ENCODE results near the gene HECTD1.
"Not testable (repeated sequence)": the region's sequence is repeated elsewhere in the genome, so short reads cannot be mapped to it uniquely, and the experiment has no call there.

The HECTD1 gene

DNA sequence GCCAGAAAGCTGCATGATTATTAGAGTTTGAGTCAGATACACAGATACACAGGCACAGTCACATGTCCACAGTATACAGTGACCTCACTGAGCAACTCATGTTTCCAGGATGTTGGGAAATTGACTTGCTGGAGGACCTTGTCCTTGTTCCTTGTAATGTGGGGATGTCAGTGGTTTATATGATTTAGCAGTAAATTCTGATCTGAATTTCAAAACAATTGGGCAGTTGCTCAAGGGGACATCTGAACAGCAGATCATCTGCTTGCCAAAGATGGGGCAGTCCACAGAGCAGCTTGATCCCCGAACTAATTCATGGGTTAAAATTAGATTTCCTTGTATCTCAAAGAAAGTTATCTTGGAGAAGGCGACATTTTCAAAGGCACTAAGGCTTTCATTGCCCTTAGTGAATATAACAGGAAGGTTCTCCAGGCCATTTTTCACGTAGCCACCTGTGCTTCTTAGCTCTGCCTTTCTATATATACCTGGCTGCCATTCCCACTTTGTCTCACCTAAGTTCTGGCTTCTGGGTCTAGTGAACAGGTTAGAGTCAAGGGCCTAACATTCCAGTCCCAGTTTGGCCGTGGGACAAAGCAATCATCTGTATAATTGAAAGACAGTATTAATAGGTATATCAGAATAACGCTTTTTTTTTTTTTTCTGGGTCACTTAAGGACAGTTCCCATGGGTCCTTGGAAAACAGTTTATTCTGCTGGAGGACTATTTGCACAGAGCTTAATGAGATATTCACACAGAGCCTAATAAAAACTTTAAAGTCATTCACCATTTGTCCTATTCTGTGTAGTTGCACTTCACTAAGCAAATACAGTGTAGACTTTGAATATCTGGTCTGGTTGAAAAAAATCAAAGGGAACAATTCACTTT lies 116.5 kb downstream of the HECTD1 start:
- DNase-seq = no peak

DNA sequence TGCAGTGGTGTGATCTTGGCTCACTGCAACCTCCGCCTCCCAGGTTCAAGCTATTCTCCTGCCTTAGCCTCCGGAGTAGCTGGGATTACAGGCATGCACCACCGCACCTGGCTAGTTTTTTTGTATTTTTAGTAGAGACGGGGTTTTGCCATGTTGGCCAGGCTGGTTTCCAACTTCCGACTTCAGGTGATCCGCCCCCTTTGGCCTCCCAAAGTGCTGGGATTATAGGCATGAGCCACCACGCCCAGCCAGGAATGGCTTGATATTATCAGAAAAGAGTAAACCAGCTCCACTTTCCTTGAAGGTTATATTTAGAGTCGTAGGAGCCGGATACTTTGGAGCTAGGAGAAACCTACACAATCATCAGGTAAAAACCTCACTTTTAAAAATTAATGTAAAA lies 121.1 kb downstream of the HECTD1 start:
- not testable (repeated sequence) for DNase-seq

DNA sequence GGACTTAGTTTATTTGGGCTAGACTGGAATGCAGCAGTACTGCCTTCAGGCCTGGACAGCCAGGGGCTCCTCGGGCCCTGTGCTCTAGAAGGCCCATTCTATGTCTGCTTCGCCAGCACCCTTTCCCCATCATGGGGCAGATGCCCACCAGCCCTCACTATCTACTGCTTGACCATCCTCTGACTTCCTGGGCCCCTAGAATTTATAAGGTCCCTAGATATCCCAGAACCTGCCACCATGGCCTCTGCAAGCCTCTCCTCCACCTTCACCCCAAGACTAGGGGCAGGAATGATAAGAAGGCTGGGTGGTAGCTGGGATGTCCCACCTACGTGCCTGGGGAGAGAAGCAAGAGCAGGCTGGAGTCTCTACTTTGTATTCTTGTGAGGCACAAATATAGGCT lies 122.6 kb downstream of the HECTD1 start:
- no peak for DNase-seq

DNA sequence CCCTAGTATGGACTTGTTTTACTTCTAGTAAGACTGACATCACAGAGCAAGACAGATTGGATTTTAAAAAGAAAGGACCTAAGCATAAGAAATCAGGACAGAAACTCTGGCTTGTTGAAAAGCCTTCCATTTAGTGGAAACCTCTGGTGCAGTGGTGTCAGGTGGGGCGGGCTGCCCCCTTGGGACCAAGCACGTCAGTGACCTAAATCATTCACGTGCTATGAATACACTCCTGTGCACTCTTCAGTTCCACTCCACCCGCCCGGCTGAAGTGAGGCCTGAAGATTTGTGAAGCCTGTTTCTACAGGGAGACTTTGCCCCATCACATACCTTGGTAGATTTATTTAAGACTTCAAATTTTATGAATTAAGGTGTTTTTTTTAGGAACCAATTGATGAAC lies 123.2 kb downstream of the HECTD1 start:
- no peak for DNase-seq

DNA sequence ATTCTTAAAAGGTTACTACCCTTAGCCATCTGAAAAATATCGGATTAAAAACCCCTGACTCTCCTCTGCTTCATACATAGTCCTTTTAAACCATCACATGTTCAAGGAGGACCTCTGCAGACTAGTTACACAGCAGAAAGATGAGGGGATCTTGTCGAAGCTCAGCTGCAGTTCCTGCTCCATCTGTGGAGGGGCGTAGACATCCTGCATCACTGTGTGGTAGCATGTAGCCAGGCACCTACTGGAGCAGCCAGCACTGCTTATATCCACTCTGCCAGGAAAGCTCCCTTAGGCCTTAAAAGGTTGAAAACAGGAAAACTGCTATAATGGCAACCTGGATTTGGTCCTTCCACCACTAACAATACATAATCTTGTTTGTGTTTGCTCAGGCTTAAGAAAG lies 123.8 kb downstream of the HECTD1 start:
- no peak for DNase-seq

DNA sequence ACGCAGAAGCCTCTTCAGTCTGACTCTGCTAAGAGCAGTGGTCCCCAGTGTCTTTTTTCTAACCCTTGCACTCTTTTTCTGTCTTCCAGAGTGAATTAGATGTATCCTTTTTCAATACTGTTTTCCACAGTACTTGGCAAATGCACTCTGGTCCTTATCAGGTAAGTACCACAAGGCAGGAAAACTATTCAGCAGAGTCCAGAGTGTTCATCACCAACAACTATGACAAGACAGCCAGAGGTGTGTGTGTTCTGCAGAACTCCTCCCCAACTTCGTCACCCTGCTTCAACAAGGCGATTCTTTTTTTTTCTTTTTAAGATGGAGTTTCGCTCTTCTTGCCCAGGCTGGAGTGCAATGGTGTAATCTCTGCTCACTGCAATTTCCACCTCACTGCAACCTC lies 127.1 kb downstream of the HECTD1 start:
- no peak for DNase-seq

DNA sequence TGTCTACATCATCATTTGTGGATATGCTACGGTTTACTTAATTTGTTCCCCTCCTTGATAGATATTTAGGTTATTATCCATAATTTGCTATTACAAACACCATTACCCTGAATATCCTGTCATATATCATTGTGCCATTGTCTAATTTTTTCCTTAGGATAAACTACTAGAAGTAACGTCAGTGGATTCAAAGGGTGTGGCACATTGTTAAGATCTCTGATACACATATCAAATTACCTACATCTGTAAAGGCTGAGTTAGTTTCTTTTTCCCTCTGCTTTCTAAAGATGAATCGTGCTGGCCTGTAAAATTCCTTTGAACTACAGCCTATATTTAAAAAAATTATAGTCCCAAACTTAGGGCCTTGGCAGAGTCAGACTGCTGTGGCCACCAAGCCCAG lies 127.5 kb downstream of the HECTD1 start:
- no peak for DNase-seq

DNA sequence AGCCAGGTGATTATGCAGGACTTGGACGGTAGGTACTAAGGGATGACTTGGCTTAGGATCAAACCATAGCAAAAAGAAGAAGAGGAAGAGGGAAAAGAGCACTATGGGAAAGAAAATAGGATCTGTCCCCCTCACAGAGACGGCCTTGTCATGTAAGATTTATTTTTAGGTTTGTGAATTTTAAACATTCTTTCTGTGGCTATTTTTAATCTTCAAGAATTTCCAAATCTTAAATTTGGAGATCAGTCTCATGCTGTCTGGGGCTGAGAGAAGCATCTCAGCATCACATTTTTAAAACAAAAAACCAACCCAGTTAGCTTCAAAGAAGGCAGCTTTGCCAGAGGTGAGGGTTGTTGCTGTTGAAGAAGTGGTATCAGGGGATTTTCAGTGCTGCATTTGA lies 128.8 kb downstream of the HECTD1 start:
- DNase-seq = no peak

DNA sequence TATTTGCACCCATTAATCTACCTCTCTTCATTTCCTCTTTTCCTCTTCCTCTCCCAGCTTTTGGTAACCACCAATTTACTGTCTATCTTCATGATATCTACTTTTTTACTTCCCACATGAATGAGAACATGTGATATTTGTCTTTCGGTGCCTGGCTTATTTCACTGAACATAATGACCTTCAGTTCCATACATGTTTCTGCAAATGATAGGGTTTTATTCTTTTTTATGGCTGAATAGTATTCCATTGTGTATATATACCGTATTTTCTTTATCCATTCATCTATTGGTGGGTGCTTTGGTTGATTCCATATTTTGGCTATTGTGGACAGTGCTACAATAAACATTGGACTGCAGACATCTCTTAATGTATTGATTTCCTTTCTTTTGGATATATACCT lies 132.4 kb downstream of the HECTD1 start:
- DNase-seq = no peak

DNA sequence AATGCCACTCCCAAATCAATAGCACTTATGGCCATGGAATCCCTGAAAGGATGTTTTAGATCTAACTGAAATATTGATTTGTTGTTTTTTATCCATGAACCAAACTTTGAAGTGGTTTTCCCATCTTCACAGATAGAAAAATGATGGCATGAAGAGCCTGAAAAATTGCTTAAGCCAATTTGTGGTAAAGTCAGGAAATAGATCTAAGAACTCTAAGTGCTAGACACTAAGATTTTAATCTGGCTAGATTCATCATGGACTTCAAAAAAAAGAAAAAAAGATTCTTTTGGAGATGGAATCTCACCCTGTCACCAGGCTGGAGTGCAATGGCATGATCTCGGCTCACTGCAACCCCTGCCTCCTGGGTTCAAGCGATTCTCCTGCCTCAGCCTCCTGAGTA lies 136.4 kb downstream of the HECTD1 start:
- DNase-seq = no peak

DNA sequence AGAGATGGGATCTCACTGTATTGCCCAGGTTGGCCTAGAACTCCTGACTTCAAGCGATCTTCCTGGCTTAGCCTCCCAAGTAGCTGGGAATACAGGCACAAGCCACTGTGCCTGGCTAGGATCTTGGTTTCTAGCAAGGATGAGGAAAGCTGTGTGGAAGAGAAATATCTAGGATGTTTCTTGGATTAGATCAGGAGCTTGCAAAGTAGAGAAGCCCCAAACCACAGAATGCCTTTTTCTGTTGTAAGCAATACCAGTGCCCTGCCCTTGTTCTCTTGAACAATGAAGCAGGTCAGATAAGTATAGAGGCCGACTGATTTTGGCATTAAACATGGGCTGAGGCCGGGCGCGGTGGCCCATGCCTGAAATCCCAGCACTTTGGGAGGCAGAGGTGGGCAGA lies 137.2 kb downstream of the HECTD1 start:
- no peak for DNase-seq

DNA sequence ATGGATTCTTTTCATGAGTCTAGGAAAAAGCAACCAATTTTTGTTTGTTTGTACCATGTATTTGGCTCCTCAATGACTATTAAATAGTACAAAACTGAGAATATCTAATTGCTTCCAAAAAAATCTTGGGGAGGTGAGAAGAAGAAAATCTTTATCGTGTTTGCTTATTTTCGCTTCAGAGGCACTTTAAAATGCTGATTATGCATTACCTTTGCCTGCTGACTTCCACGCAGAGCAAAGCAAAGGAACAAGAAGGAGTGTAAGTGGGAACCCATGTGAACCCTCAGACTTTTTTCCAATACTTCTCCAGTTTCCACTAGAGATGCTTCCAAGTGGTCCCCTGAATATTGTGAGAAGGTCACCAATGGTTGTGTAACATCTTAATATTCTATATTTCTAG lies 138.2 kb downstream of the HECTD1 start:
- DNase-seq = no peak

DNA sequence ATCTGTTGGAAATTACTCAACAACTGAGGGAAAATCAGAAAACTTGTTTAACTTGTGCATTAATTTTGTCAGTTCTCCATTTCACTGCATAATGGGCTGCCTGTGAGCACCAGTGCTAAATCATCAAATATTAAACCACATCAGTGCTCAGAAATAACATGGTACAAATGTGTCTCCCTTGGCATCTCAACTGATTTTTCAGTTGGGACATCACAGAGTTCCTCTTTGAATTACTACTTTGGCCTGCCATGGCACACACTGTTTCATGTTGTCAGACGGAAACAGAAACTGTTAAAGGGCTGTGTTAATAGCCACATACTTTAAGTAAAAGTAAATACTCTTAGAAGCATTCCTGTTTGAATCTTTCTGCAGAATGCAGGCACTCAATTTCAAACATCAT lies 139.4 kb downstream of the HECTD1 start:
- DNase-seq = no peak

DNA sequence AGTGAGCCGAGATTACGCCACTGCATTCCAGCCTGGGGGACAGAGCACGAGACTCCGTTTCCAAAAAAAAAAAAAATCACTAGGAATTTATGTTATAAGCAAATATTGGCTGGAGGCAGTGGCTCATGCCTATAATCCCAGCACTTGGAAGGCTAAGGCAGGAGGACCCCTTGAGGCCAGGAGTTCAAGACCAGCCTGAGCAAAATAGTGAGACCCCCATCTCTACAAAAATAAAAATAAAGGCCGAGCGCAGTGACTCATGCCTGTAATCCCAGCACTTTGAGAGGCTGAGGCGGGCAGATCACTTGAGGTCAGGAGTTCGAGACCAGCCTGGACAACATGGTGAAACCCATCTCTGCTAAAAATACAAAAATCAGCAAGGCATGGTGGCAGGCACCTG lies 144.7 kb downstream of the HECTD1 start:
- DNase-seq = not testable (repeated sequence)

DNA sequence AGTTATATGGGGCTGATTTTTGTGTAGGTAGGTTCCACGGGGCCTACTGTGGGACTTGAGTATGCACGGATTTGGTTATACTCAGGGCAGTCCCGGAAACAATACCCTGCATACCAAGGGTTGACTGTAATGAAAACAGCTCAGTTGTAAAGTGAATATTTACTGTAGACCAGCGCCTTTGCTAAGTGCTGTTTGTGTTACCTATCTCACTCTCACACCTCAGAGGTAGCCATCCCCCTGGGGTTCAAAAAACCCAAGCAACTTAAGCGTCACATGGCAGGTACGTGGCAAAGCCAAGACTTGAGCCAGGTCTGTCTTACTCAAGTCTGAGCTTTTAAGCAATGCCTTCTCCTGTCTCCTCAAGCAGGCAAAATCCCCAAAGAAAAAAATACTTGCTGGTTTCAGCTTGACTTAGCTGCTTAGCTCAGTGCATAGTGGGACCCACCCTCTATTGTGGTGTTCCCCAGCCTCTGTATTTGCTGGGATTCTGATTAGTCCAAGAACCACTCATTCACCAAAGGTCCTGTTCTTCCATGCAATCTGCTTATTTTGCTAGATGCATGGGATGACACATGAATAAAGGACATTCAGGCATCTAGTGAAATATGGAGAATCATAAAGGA lies 147.2 kb downstream of the HECTD1 start:
- DNase-seq = no peak

DNA sequence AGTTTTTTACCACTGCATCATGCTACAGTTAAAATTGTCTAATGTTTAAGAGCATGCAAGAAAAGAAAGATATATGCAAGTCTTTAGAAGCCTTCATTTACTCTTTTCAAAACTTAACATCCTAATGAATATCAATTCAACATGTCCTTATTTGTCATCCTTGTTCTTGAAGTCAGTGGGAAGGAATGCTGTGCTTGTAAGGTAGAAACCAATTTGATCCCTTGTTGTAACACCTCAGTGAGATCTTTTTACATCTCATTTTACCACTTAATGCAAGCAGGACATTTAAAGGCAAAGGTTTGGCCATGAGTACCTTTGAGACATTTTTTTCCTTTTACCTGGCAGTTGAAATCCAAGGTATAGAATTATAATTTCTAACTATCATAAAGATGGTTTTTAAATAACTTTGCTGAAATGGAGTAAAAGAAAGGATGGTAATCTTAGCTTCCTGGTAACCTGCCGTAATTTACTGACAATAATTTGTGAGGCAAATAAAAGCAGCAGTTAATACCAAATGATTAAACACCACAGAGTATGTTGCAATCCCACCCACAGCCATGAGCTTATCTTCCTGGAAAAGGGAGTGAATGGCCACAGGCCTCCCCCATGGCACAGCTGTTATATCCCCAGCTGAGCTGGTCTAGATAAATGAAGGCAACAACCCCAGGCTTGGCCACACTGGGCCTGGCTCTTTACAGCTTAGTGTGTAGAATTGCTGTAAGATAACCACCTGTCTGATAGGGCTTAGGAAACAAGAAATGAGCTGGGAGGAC lies 148.3 kb downstream of the HECTD1 start:
- no peak for DNase-seq

DNA sequence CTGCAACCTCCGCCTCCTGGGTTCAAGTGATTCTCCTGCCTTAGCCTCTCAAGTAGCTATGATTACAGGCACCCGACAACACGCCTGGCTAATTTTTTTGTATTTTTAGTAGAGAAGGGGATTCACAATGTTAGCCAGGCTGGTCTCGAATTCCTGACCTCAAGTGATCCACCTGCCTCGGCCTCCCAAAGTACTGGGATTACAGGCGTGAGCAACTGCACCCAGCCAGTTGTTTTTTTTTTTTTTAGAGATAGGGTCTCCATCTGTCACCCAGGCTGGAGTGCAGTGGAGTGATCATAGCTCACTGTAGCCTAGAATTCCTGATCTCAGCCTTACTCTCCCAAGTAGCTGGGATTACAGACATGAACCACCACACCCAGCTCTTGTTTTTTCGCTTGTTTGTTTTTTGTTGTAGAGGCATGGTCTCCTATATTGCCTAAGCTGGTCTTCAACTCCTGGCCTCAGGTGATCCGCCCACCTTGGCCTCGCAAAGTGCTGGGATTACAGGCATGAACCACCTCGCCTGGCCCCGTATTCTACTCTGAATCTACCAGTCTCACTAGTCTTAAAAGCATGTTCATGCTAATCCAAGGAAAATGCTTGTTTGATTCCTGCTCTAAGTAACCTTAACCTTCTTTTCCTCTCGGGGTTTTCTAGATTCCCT lies 149.8 kb downstream of the HECTD1 start:
- no peak for DNase-seq

DNA sequence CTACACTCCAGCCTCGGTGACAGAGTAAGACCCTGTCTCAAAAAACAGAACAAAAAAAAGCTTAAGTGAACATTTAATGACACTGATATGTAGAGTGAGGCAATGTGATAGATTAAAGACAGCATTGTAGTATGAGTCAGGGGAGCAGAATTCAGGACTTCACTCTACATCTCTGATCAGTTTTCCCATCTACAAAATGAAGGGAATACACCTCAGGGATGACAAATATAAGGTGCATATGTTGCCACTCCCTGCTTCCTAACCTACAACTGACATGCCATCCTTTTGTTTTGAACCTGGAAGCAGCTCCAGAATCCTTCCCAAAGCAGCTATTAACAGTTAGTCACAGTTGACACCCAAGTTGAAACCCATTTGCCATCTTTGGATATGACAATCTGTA lies 150.6 kb downstream of the HECTD1 start:
- DNase-seq = no peak

DNA sequence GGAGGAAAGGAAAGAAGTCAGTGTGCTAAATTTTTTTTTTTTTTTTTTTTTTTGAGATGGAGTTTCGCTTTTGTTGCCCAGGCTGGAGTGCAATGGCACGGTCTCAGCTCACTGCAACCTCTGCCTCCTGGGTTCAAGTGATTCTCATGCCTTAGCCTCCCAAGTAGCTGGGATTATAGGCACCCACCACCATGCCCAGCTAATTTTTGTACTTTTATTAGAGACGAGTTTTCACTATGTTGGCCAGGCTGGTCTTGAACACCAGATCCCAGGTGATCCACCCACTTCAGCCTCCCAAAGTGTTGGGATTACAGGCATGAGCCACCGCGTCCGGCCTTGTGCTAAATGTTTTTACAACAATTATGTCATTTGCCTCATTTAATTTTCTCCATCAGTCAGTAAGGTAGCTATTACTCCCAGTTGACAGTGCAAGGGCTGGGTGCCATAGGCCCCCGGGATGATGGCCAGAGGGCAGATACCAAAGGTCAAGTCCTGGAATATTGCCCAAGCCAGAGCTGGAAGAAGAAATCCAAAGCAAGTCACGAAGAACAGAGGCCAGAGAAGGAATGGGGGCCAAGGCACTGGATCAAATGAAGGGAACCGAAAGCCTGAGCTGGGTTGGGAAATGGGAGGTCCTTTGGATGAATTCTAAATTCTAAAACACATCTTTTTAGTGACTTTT lies 154.5 kb downstream of the HECTD1 start:
- DNase-seq = not testable (repeated sequence)

DNA sequence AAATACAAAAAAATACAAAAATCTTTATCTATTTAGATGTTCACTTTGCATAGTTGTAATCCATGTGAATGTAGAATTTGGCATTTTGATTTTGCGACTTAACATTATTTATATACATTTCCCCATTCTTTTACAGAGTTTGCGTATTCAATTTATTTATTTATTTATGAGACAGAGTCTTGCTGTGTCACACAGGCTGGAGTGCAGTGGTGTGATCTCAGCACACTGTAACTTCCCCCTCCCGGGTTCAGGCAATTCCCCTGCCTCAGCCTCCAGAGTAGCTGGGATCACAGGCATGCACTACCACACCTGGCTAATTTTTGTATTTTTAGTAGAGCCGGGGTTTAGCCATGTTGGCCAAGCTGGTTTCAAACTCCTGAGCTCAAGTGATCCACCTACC lies 156.1 kb downstream of the HECTD1 start:
- DNase-seq = no peak

DNA sequence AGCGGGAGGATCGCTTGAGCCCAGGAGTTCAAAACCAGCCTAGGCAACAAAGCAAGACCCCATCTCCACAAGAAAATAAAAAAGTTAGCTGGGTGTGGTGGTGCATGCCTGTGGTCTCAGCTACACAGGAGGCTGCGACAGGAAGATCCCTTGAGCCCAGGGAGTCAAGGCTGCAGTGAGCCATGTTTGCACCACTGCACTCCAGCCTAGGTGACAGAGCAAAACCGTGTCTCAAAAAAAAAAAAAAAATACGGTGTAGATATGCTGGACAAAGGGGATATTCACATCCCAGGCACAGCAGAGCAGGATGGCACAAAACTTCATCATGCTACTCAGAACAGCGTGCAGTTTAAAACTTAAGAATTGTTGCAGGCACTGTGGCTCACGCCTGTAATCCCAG lies 156.6 kb downstream of the HECTD1 start:
- DNase-seq = no peak

Data from stimulated activated CD4-positive, alpha-beta T cell treated with anti-CD3 and anti-CD28 coated beads, Interleukin-4, amount 100 ng/mL, for 4 hours (primary cell).